Measurements from ENCODE around the gene SEC14L5. TPM values are rescaled to one million over a fixed set of nuclear protein-coding genes. Genes with fewer than 3 reads are reported as not detected.
"Not testable (repeated sequence)": the region's sequence is repeated elsewhere in the genome, so short reads cannot be mapped to it uniquely, and the experiment has no call there.

The SEC14L5 gene
- total and polyA plus RNA-seq, 8 donors: 0.17 to 0.76 (median 0.39) TPM

DNA sequence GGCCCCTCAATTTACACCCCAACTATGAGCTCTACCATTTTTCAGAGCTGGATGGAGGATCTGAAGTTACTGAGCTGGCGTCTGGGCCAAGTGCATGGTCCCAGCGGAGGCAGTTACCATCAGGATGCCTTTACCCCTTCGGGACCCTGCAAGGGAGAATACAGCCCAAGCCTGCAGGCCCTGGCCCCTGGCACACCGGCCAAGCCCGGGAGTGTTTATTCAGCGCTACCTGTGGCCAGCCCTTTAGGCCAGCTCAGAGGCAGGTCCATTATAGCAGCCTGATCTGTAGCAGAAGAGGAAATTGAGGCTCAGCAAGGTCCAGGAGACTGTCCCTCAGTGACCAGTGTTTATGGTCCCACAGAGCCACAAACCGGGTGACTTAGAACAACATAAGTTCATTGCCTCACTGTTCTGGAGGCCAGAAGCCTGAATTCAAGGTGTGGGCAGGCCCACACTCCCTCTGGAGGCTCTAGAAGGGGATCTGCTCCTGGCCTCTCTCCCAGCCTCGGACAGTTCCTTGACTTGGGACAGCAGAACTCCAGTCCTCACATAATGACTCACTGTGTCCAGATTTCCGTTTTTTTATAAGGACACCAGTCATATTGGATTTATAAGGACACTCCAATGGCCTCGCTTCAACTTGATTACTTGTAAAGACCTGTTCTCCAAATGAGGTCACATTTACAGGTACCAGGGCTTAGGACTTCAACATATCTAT lies 8.8 kb downstream of the SEC14L5 start:
- TF ChIP-seq, protein P1, sequence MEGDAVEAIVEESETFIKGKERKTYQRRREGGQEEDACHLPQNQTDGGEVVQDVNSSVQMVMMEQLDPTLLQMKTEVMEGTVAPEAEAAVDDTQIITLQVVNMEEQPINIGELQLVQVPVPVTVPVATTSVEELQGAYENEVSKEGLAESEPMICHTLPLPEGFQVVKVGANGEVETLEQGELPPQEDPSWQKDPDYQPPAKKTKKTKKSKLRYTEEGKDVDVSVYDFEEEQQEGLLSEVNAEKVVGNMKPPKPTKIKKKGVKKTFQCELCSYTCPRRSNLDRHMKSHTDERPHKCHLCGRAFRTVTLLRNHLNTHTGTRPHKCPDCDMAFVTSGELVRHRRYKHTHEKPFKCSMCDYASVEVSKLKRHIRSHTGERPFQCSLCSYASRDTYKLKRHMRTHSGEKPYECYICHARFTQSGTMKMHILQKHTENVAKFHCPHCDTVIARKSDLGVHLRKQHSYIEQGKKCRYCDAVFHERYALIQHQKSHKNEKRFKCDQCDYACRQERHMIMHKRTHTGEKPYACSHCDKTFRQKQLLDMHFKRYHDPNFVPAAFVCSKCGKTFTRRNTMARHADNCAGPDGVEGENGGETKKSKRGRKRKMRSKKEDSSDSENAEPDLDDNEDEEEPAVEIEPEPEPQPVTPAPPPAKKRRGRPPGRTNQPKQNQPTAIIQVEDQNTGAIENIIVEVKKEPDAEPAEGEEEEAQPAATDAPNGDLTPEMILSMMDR (IDR thresholded peaks at IDR 0.05): no peak
- H3K9me3 ChIP-seq: no peaks in the 10 kb centered on the region
- H3K27ac ChIP-seq: no peak overlapping the region
- H3K4me1 ChIP-seq: no peaks in the 10 kb centered on the region
- intact Hi-C loops (cut with DNase I): no loop called here
- H3K27me3 ChIP-seq: peaks cover 4 to 16% of the 10 kb centered on the region in 2 donors
- DNase-seq: peak in 1 of 4 donors; percentile 47
- H3K36me3 ChIP-seq: no peaks in the 10 kb centered on the region
- no peak for ATAC-seq
- no peak overlapping the region for H3K4me3 ChIP-seq

DNA sequence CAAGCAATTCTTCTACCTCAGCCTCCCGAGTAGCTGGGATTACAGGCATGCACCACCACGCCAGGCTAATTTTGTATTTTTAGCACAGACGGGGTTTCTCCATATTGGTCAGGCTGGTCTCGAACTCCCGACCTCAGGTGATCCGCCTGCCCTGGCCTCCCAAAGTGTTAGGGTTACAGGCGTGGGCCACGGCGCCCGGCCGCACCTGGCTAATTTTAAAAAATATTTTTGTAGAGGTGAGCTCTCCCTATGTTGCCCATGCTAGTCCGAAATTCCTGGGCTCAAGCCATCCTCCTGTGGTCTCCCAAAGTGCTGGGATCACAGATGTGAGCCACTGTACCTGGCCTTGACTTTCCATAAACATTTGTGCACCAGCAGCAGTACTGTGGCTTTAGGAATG lies 10.1 kb downstream of the SEC14L5 start:
- H3K9me3 ChIP-seq; H3K4me3 ChIP-seq; ATAC-seq; intact Hi-C loops (cut with DNase I); H3K27ac ChIP-seq; H3K4me1 ChIP-seq; H3K36me3 ChIP-seq: not testable (repeated sequence)
- H3K27me3 ChIP-seq: peaks cover 4 to 16% of the 10 kb centered on the region in 2 donors
- DNase-seq: peak in 1 of 4 donors; percentile 29

DNA sequence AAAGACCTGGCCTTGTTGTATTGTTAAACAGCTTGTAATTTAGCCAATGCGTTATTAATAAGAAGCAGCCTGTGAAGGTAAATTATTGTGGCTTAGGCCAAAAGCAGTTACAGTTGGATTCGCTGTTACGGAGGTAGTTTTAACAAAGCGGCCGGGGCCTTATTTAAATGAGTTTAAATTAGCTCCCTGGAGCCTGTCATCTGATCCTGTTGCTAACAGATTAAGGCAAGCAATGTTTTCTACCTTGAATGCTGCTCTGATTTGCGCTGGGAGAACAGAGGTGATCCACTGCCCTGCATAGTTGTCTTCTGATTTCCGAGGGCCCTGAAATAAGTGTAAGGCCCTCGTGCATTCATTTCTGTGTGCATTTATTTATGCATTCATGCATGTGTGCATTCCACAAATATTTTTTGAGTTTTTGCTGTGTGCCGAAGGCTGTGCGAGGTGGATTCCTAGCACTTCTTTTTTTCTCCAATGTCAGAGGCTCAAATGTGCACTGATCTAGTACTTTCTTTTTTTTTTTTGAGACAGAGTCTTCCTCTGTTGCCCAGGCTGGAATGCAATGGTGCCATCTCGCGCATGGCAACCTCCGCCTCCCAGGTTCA lies 10.9 kb downstream of the SEC14L5 start:
- Histone ChIP-seq H3K9me3 (no peaks in the 10 kb centered on the region), H3K27me3 (peaks cover 4 to 16% of the 10 kb centered on the region in 2 donors), H3K36me3 (no peaks in the 10 kb centered on the region), H3K4me1 (no peaks in the 10 kb centered on the region), H3K4me3 (no peak overlapping the region), H3K27ac (no peak overlapping the region)
- DNase-seq (no peak), ATAC-seq (no peak)
- TF ChIP-seq, protein P1 (IDR thresholded peaks at IDR 0.05): no peak
- intact Hi-C loops (cut with DNase I): no loop called here

DNA sequence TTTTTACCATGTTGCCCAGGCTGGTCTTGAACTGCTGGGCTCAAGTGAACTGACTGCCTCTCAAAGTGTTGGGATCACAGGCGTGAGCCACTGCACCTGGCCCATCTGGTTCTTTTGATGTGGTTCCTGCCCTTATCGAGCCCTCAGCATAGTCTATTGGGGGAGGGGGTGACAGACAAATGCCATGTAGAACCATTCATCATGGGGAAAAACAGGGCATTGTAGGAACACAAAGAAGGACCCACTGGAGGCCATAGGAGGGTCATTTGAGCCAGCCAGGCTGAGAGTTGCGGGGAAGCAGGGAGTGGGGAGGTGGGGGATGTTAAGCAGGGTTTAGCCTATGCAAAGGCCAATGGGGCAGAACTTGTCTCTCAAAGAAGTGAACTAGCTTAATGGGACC lies 11.9 kb downstream of the SEC14L5 start:
- H3K9me3 ChIP-seq: no peaks in the 10 kb centered on the region
- DNase-seq: no peak
- H3K4me1 ChIP-seq: no peaks in the 10 kb centered on the region
- H3K27me3 ChIP-seq: peaks cover 4 to 16% of the 10 kb centered on the region in 2 donors
- ATAC-seq: no peak
- no peak overlapping the region for H3K4me3 ChIP-seq
- H3K27ac ChIP-seq: no peak overlapping the region
- intact Hi-C loops (cut with DNase I): no loop called here
- TF ChIP-seq, protein P1 (IDR thresholded peaks at IDR 0.05): no peak
- no peaks in the 10 kb centered on the region for H3K36me3 ChIP-seq

DNA sequence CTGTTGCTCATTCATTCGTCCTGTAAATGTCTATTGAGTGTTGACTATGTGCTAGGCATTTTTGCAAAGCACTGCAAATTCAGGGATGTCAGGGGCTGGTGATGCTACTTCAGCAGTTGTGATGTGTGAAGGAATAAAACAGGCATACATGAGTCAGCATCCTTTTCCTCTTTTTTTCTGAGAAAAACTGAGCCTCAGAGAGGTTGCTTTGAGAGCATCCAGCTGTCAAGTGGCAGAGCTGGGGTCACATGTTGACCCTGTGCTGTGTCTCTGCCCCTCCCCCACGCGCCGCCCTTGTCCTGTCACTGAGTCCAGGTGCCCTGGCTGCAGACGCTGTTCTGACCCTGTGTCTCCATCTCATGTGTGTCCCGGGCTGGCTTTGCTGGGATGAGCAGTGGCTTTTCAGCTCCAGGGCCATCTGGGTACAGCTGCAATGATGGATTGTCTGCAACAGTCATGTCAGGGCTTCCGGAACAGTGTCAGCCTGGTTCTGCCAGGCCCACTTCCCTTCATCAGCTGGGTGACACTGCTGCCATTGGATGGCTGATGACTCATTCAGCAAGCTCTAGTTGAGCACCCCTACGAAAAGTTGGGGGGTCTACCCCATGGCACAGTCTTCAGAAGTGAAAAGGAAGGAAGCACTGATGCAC lies 14.9 kb downstream of the SEC14L5 start:
- ATAC-seq: no peak
- Histone ChIP-seq H3K27ac (no peak overlapping the region), H3K27me3 (peaks cover 4 to 16% of the 10 kb centered on the region in 2 donors), H3K36me3 (no peaks in the 10 kb centered on the region), H3K4me1 (no peaks in the 10 kb centered on the region), H3K9me3 (no peaks in the 10 kb centered on the region), H3K4me3 (no peak overlapping the region)
- DNase-seq: no peak
- intact Hi-C loops (cut with DNase I): no loop called here
- TF ChIP-seq, protein P1 (IDR thresholded peaks at IDR 0.05): no peak
